Measurements from ENCODE around the gene CLCF1. TPM values are rescaled to one million over a fixed set of nuclear protein-coding genes. Genes with fewer than 3 reads are reported as not detected.

Gene CLCF1
- total RNA-seq, 2 donors from 2014 or later: 1.7 to 4.0 TPM

DNA sequence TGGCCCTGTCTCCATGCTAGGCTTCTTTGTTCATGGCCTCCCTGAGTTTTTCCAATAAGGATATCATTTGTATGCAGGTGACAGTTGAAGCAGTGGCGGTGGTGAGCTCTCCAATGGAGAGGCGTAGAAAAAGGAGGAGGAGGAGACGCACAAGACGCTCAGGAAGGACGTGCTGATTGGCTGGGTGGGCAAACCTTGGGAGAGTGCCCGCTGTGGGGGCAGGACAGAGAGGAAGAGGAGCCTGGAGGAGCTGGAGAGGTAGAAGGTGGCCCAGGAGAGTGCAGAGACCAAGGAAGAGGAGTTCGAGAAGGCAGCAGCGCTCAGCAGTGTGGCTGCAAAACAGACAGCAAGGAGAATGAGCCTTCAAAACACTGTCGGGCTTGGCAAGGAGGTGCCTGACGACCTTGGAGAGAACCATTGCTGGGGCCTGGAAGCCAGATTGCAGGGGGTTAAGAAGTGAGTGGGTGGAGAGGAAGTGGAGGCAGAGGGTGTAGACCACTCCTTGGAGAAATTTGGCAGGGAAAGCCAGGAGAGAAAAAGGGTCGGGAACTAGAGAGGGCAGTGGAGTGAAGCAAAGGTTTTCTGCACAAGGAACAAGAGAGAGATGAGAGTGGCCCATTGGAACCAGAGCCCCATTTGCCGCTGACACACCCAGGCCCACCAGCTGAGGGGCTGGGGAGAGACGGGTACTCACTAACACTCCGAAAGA, 7.5 kb downstream of the CLCF1 start:
- H3K9ac ChIP-seq (ENCODE audit: low read depth in 2 of 2, low read length in 2 of 2): no peak overlapping the region
- DNase-seq: peak; percentile 80
- TF ChIP-seq, protein P1, sequence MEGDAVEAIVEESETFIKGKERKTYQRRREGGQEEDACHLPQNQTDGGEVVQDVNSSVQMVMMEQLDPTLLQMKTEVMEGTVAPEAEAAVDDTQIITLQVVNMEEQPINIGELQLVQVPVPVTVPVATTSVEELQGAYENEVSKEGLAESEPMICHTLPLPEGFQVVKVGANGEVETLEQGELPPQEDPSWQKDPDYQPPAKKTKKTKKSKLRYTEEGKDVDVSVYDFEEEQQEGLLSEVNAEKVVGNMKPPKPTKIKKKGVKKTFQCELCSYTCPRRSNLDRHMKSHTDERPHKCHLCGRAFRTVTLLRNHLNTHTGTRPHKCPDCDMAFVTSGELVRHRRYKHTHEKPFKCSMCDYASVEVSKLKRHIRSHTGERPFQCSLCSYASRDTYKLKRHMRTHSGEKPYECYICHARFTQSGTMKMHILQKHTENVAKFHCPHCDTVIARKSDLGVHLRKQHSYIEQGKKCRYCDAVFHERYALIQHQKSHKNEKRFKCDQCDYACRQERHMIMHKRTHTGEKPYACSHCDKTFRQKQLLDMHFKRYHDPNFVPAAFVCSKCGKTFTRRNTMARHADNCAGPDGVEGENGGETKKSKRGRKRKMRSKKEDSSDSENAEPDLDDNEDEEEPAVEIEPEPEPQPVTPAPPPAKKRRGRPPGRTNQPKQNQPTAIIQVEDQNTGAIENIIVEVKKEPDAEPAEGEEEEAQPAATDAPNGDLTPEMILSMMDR (IDR thresholded peaks at IDR 0.05): no peak
- no peaks in the 10 kb centered on the region for H3K36me3 ChIP-seq
- no peaks in the 10 kb centered on the region for H3K9me3 ChIP-seq
- intact Hi-C loops (cut with DNase I): no loop called here
- H3K4me1 ChIP-seq: peaks cover 12% of the 10 kb centered on the region
- H3K27me3 ChIP-seq: no peaks in the 10 kb centered on the region
- no peak overlapping the region for H3K27ac ChIP-seq
- H3K4me3 ChIP-seq: no peak overlapping the region

DNA sequence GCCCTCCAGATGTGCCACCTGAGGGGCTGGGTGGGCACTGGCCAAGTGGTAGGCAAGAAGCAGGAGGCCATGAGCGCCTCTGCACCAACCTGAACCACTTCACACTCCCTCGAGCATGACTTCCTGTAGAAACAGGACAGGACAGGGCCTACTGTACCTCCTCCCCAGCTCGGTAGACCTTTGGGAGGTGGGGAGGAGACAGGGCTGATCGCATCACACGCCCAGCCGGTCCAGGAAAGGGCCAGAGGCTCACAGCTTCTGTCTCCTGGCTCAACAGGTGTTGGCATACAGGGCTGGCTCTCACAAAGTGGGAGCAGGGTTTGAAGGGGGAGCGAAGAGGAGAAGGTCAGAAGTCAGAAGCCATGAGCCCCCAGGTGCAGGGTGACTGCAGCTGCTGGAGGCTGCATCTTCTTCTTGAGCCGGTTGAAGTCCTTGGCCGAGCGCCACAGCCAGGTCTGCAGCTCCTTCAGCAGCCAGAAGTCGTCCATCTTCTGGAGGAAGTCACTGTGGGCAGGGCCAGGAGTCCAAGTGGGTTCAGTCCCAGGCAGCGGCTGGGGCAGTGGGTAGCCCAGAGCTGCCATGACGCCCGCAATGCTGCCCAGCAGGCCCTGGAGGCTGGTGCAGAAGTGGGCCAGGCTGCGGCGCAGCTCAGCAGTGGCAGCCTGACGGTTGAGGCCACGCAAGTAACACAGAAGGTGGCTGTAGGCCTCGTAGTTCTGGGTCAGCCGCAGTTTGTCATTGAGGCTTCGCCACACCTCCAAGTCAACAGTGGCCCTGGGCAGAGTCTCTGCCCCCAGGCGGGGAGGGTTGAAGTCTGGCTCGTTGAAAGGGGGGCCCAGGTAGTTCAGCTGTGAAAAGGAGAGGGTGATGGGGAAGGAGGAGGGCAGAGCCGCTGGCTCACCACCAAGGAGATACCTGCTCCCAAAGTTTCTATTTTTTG, 8.3 kb downstream of the CLCF1 start:
- TF ChIP-seq, protein P1 (IDR thresholded peaks at IDR 0.05): no peak
- Histone ChIP-seq H3K27ac (no peak overlapping the region), H3K36me3 (no peaks in the 10 kb centered on the region), H3K27me3 (no peaks in the 10 kb centered on the region), H3K4me1 (peaks cover 12% of the 10 kb centered on the region), H3K9ac (ENCODE audit: low read depth in 2 of 2, low read length in 2 of 2) (no peak overlapping the region), H3K4me3 (no peak overlapping the region), H3K9me3 (no peaks in the 10 kb centered on the region)
- DNase-seq: no peak
- intact Hi-C loops (cut with DNase I): no loop called here

DNA sequence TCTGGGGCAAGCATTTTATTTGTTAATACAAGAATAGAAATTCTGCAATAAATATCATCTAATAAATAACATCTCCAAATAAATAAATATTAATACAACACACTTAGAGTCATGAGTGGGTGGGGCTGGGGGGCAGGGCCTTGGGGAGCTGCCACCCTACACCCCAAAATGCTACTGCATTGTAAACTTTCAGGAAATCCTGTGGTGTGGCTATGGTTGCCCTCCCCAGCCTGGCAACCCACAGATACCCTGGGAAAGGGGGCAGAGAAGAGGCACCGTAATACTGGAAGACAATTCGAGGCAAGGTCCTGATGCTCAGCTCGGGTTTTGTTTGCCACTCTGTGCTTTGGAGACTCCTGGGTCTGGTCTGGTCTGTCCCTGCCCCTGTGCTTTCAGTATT, 9.2 kb downstream of the CLCF1 start:
- H3K4me3 ChIP-seq: no peak overlapping the region
- no peak overlapping the region for H3K27ac ChIP-seq
- DNase-seq: no peak
- H3K9ac ChIP-seq (ENCODE audit: low read depth in 2 of 2, low read length in 2 of 2): no peak overlapping the region
- H3K27me3 ChIP-seq: no peaks in the 10 kb centered on the region
- H3K4me1 ChIP-seq: peaks cover 12% of the 10 kb centered on the region
- TF ChIP-seq, protein P1 (IDR thresholded peaks at IDR 0.05): no peak
- no peaks in the 10 kb centered on the region for H3K36me3 ChIP-seq
- intact Hi-C loops (cut with DNase I): no loop called here
- no peaks in the 10 kb centered on the region for H3K9me3 ChIP-seq

DNA sequence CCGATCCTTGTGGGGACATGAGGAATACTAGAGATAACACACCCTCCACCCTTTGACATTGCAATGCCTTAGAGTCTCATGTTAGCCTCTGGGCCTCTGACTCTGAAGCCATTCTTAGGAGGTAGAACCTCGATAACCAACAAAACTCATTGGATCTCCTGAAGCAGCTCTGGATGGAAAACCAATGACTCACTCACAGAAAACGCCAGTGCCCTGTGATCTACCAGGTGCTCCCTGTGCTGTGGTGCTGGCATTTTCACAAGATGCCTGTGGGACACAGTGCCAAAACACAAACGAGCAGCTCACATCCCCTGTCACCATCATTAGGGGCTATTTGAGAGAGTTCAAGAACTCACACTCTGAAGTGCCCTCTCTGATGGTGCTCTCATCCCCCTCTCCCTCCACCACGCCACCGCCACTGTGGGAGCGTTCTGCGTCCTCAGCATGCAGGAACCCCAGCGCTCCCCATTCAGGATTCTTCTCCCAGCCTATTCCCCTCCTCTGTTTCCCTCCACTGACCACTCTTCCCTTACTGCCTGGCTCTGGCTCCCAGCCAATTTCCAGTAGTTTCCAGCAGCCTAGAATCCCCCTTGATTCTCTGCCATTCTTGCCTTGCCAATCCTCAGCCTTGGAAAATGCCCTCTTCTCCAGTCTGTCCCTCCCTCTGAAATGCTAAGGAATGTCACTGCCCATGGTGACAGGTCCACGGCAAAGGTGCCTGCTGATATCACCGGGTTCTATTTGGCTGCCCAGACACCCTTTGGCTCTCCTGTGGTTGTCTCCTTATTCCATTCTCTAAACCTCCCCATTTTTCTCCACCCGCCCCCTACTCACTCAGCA, 15.3 kb downstream of the CLCF1 start:
- intact Hi-C loops (cut with DNase I): no loop called here
- Histone ChIP-seq H3K4me3 (no peak overlapping the region), H3K27ac (no peak overlapping the region), H3K9me3 (no peaks in the 10 kb centered on the region), H3K9ac (ENCODE audit: low read depth in 2 of 2, low read length in 2 of 2) (no peak overlapping the region), H3K27me3 (no peaks in the 10 kb centered on the region), H3K4me1 (peaks cover 31% of the 10 kb centered on the region), H3K36me3 (no peaks in the 10 kb centered on the region)
- TF ChIP-seq, protein P1 (IDR thresholded peaks at IDR 0.05): no peak
- DNase-seq: peak; percentile 19

Measured in colonic mucosa (tissue), 4 donors.